ENCODE measurements around the gene DUSP10. TPM values are rescaled to one million over a fixed set of nuclear protein-coding genes. Genes with fewer than 3 reads are reported as not detected.

The DUSP10 gene
- total RNA-seq, 2 experiments from 2014 or later, result 23.9 to 24.6 TPM

DNA sequence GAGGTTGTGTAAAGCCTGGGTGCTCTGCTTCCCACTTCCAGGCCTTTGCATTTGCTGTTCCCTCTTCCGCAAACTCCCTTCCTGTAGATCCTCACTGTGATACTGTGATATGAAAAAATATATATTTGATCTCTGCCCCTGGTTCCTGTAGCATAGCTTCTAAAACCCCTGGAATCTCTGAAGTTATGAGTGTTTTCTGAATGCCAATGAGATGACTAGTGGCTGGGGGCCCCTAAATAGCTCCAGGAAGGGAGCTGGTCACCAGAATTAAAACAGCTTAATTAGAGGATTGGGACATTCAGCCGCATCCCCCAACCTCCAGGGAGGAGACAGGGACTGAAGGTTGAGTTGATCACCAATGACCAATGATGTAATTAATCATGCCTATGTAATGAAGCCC lies 21.9 kb downstream of the DUSP10 start:
- POLR2A ChIA-PET, result no interaction called here

DNA sequence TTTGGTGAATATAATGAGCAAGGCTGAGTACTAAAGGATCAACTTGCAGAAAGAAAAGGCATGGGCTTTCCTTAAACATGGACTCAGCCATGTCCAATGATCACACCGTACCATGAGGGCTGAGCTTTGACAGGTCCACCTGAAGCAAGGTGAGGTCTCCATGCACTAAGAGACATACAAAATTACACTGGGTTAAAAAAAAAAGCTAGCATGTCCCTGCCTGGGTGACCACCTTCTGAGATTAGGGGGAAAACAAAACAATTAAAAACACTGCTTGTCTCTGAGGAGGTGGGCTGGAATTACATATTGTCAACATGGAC lies 22.7 kb downstream of the DUSP10 start:
- ChIA-PET CTCF (no interaction called here), POLR2A (no interaction called here)

More for the DNA sequence above, 21.9 kb downstream of the DUSP10 start:
- CTCF ChIA-PET, result no interaction called here

DNA sequence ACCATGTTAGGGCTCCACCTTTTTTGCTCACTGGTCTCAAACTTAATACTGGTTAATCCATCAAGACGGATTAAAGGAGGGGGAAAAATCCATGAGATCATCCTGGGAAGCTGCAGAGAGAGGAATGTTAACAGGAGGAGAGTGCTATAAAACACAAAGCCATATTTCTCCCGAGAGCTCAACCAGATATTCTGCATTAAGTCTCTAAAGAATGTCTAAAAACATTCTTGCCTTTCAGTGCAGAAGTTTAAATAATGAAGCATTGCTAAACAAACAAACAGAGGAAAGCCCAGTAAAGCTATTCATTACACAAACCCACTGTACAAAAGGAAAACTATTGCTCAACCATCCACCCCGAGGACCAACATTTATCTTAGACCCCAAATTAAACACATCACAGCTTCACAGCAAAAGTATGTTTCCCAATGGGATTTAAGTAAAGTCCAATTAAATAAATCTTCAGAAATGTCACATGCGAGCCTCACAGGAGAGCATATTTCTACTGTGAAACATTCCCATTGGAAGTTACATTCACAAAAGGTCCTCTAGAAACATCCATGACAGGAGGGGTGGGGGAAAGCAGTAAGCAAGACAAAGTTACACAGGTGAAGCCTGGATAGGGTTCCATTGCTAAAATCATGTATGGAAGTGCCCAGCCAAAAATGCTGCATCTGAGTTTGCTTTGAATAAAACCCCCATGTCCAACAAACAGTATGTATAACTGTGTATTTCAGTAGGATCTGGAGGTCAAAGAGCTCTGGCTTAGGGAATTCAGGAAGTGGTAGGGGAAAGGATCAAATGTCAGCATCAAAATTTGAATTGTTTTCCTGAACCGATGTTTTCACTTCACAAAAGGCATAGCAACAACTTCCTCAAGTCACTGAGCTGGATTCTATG lies 23.3 kb downstream of the DUSP10 start:
- CTCF ChIA-PET, result interaction anchor here (0.6 kb wide), 1 partner anchor 25 kb away, joined by 3 read pairs; no protein-coding TSS in a partner anchor
- POLR2A ChIA-PET, result no interaction called here

DNA sequence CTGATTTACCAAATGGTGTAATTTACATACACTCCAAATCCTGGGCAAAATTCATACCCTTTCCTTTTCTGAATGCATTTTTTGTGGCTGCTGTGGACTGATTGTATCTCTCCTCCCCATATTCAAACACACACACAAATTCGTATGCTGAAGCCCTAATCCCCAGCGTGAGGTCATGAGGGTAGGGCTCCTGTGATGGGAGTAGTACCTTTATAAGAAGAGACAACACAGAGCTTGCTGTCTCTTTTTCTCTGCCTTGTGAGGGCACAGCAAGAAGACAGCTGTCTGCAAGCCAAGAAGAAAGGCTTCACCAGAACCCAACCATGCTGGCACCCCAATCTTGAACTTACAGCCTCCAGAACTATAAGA lies 24.4 kb downstream of the DUSP10 start:
- POLR2A ChIA-PET, result no interaction called here
- CTCF ChIA-PET, result no interaction called here

DNA sequence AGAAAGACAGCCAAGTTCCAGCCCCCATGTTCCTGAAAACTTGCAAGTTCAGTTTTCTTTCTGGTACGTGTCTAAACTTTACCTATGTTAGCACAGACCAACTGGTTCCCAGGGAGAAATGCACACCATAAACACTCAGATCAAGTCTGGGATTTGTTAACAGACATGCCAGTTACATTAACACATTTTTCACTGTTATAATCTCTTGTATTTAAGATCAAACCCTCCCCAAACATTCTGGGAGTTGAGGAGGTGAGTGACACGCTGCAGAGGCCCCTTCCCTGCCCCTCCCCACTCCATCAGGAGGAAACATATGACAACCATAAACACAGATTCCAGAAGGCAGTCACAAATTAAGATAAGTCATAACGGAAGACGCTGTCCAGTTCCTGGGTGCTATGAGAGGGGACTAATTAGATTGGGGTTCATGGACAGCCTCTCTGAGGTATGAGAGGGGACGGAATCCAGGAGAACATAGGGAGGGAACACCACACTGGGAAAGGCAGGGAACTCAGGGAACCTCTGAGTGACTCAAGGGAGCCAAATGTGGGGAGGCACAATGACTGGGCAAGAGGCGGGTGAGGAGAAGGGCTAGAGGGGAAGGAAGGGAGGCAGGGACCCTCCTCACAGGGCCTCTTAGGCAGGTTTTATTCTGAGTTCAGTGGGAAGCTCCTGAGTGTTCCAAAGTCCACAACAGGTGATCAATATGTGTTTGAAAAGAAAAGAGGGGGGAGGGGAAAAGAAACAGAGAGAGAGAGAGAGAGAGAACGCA lies 25.0 kb downstream of the DUSP10 start:
- POLR2A ChIA-PET, result no interaction called here
- CTCF ChIA-PET, result no interaction called here

DNA sequence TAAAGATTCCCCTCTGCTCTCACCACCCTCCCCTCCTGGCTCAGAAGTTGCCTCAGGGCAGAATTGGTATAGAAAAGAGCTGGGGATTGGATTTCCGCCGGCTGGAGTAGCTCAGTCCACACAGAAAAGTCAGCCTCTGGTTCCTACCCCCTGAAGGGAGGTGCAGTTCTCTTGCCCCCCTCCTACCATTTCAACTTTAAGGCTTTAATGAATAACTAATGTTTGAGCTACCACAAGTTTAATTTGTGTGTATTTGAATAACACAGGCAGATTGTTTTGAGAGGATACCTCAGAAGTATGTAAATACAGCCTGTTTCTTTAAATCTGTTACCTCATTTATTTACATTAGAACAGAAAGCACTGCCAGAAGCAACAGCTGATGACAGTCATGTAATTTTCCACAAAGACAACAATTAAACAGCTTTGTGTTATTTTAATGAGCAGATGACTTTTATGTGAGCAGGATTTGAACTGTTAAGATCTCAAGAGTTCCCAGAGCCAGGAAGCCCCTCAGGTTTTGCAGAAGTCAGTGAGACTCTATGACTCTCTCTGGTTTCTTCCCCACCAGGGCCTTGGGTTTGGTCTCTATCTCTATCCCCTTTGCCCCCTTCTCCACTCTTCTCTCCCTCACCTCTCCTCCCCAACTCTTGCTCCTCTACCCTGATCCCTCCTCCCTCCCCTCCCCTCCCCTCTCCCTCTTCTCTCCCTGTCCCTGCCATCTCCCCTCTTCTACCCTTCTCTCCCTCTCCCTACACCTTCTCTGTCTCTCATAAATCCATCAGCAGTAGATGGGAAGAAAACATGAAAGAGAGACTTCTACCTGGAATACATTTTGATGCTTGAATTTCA lies 26.3 kb downstream of the DUSP10 start:
- POLR2A ChIA-PET, result interaction anchor here (1.6 kb wide), 1 partner anchor 26 kb away, joined by 4 read pairs; no protein-coding TSS in a partner anchor

DNA sequence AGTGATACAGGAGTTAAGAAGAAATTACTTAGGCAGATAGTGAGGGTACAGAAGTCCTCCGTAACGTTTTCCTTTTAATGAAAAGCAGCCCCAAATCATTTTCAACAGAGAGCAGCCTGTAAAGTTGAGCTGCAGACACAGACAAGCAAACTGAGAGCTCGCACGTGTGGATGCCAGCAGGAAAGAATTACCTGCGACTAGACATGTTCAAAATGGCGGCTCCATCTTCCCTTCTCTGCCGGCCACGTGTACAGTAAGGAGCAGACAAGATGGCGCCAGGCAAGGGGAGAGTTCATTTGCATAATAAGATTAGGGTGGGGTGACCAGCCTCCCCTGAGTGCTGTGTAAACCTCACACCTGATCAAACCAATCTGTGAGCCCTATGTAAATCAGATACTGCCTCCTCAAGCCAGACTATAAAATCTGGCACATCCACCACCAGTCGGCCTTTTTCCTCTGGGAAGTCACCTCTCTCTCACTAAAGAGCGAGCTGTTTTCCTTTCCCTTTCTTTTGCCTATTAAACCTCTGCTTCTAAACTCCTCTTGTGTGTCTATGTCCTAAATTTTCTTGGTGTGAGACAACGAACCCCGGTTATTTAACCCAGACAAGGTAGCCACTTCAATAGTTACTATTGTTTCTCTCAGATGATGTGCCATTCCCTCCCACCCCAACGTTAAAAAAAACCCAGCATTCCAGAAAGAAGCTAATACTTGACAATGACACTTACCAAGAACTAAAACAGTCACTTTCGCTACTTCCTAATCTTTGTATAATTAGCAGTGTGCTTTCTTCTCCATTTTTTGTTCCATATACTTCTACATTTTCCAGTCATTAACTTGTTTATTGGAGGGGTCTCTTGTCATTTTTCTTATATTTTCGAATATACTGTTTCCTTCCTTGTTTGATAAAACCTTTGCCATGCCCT lies 27.4 kb downstream of the DUSP10 start:
- POLR2A ChIA-PET, result interaction anchor here (0.6 to 1.6 kb wide), 2 partner anchors 11 to 27 kb away, joined by 3 to 4 read pairs; no protein-coding TSS in a partner anchor
- CTCF ChIA-PET, result interaction anchor here (1.0 to 1.8 kb wide), 4 partner anchors 11 to 142 kb away, joined by 3 to 6 read pairs (median 4); partner anchors contain the start of gene DUSP10

More for the DNA sequence above, 26.3 kb downstream of the DUSP10 start:
- CTCF ChIA-PET, result interaction anchor here (1.0 to 1.8 kb wide), 4 partner anchors 10 to 141 kb away, joined by 3 to 6 read pairs (median 4); partner anchors contain the start of gene DUSP10

DNA sequence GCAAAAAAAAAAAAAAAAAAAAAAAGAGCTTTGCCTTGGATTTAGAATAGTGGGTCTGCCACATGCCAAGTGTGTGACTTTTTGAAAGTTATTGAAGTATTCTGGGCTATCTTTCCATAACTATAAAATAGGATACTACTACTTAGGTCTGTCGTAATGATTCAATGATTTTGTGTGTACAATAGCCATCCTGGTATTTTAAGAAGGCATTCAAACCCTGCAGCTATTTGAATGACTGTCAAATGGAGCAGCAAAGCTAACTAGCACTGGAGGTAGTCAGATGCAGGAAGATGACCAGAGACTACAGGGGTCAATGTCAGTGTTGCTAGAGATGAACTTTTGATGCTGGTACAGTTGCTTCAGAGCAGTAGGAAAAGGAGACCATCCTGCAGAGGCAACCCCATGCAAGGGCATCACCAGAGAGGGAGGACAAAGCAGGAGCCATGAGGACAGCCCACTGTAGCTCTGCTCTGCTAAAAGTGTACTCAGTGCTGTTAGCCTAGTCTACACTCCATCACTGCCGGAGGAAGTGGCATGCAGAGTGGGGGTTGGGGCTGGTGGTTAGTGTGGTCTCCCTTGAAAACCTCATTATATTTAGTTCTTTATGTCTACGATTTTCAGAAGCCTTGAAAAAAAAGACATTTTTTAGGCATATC lies 29.0 kb downstream of the DUSP10 start:
- CTCF ChIA-PET, result interaction anchor here (0.7 to 1.6 kb wide), 6 partner anchors 13 to 296 kb away, joined by 3 to 6 read pairs (median 3); partner anchors contain the start of gene DUSP10
- POLR2A ChIA-PET, result interaction anchor here (0.6 to 2.9 kb wide), 3 partner anchors 12 to 31 kb away, joined by 3 to 15 read pairs (median 3); partner anchors contain the start of gene DUSP10

DNA sequence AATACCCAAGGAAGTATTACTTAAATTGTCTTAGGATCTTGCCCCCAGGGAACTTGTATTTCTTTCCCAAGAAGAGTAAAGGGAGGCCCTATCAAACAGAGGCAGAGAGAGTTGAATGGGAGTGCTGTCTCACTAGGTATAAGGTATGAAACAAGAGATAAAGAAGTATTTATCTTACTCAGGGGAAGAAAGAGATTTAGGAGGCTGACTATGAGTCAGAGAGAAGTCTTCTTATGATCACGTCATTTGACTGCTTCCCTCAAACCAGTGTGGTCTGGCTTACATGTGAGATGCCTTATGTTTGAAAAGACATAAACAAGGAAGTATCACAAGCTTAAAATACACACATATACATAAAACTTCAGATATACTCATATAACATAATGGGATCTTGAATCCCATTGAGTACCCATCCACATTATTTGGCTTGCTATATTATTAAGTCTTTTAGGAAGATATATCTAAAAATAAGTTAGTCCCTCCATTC lies 29.6 kb downstream of the DUSP10 start:
- POLR2A ChIA-PET, result interaction anchor here (1.1 to 2.9 kb wide), 2 partner anchors 13 to 30 kb away, joined by 3 to 15 read pairs; partner anchors contain the start of gene DUSP10

DNA sequence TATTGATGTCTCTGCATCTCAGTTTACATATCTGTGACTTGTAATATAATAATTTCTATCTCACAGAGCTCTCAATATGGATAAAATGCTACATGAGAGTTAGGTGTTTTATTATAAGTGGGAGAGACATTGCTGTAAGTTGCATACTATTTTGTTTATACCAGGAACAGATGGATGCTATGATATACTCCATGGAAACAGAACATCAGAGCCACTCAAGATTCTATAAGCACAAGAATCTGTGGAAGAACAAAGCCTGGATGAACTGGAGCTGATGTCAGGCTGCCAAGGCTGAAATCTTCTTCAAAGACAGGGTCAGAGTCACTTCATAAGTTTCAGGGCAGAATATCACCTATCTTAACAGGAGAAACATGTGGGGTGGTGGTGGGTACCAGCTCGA lies 30.2 kb downstream of the DUSP10 start:
- ChIA-PET CTCF (no interaction called here), POLR2A (interaction anchor here (1.1 to 2.9 kb wide), 2 partner anchors 17 to 30 kb away, joined by 3 to 15 read pairs; partner anchors contain the start of gene DUSP10)

More for the DNA sequence above, 29.6 kb downstream of the DUSP10 start:
- CTCF ChIA-PET, result interaction anchor here (0.7 to 1.6 kb wide), 5 partner anchors 13 to 297 kb away, joined by 3 to 6 read pairs (median 3); partner anchors contain the start of gene DUSP10

DNA sequence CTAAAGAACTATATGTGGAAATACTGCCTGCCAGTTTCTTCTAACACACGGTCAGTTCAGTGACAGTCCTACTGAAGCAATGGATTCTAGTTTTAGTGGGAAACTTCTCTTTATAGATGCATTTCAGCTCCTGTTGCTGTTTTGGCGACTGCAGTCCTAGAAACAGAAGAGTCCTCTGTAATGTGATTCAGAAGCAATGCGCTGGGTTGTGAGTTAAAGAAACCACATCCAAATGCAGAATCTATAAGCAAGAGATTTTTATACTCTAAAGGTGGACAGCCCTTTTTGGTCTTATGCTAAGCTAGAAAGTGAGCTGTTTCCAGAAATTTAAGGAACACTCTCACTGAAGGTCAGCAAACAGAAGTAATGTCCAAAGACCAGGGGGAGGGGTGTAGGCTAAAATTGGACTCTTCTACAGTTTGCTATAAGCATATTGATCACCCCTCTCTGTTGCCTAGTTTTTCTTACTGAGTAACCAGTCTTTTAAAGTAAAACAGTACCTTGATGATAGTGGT lies 30.8 kb downstream of the DUSP10 start:
- CTCF ChIA-PET, result no interaction called here
- POLR2A ChIA-PET, result interaction anchor here (1.1 to 2.9 kb wide), 2 partner anchors 17 to 31 kb away, joined by 3 to 15 read pairs; partner anchors contain the start of gene DUSP10

DNA sequence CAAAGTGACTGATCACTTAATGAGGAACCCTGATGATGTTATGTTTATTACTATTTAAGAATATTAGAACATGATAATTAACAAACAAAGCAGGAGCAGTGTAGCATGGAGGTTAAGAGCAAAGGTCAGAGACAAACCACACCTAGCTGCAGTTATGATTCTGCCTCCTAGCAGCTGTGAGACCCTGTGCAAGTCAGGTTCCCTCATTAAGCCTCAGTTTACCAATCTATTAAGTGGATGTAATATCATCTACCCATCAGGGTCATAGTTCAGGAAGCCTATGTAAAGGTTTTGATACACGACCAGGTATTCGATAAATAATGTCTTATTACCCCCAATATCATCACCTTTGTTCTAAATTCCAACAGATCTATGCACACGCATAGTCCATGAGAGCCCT lies 32.0 kb downstream of the DUSP10 start:
- ChIA-PET POLR2A (no interaction called here), CTCF (no interaction called here)

DNA sequence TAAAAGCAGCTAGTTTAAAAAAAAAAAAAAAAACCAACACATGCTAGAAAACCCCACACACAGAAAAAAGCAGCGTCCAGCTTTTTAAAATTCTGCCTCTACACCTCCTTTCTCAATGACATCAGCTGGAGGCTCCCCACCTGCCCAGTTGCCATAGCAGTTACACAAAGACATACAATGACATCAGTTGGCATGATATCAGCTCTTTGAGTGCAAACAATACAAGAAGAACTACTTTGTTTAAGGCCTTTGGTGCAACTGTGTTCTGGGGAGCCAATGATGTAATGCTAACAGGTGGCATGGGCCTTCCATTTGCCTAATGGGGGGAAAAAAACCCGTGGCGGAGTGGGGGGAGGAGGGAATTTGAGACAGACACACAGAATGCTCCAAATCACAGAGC lies 32.9 kb downstream of the DUSP10 start:
- ChIA-PET POLR2A (interaction anchor here (2.1 kb wide), 1 partner anchor 33 kb away, joined by 10 read pairs; the partner anchor contains the start of gene DUSP10), CTCF (interaction anchor here (0.6 to 1.8 kb wide), 2 partner anchors 32 to 120 kb away, joined by 3 to 6 read pairs; partner anchors contain the start of gene DUSP10)

DNA sequence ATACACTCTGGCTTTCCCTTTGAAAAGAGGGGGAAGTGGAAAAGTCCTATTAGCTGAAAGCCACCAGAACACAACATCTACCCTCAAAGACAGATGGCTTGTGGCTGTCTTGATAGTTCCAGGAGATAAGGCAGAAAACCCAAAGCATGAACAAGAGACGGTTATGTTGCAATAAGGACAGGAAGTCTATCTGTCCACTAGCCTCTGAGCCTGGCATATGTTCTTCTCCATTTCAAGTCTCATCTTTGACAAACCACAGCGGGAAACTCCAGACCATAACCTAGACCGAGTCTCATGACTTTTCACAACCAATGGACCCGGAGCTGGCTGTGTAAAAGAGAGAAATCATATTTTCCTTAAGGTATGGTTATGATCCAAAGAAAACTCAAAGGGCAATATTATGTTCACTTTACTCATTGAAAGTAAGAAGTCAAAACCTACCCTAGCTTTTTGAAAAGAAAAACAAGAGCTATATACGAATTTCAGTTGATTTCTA lies 33.8 kb downstream of the DUSP10 start:
- POLR2A ChIA-PET, result interaction anchor here (2.1 kb wide), 1 partner anchor 34 kb away, joined by 10 read pairs; the partner anchor contains the start of gene DUSP10
- CTCF ChIA-PET, result interaction anchor here (1.7 to 1.8 kb wide), 2 partner anchors 33 to 158 kb away, joined by 3 to 6 read pairs; partner anchors contain the start of gene DUSP10

DNA sequence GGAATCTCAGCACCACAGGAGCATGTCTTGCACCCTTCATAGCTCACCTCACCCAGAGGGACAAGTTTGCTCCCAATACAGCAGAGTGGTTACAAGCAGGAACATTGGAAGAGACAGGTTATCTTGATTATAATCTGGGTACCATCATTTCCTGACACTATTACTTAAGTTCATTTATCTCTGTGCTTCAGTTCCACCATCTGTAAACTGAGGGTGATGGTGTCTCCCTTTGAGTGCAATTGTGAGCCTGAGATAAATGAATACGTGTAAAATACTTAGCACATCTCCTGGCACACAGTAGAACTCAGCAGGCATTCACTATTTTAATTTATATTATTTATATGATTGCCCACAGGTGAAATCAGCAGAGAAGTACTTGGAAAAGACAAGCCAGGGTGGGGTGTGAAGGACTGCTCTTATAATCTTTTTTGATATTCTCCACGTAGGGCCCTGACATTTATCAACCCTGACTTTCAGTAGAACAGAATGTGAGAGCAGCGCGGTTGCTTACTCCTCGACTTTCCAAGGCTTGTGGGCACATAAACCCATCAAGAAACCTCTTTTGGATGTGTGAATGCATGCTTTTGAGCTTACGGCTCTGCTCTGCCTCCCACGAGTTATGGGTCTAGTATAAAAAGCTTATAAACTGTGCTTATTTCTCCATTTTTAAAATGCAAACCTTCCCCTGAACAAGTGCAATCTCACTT lies 34.9 kb downstream of the DUSP10 start:
- ChIA-PET POLR2A (interaction anchor here (2.1 kb wide), 1 partner anchor 35 kb away, joined by 10 read pairs; the partner anchor contains the start of gene DUSP10), CTCF (interaction anchor here (1.7 to 1.8 kb wide), 2 partner anchors 34 to 159 kb away, joined by 3 to 6 read pairs; partner anchors contain the start of gene DUSP10)

DNA sequence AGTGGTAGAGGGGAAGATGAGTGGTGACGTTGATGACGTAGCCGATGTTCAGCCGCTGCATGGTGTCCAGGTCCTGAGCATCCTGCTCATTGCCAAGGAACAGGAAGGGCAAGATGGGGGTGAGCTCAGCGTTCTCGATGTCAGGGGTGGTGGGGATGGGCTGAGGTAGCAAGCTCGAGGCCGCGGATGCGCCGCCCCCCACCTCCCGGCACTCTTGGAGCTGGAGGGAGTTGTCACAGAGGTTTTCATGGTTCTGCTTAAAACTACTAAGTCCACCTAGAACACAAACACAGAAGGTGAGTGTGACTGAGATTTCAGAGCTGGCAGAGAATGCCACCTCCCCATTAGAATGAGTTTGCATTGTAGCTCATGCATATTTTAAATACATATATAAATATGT lies 35.7 kb downstream of the DUSP10 start:
- ChIA-PET POLR2A (no interaction called here), CTCF (no interaction called here)
